Spleen (tissue), 7 donors: ENCODE data around the gene PANK4.

Source experiments
- CTCF ChIP-seq, 11 experiments: fragments of 200-600 bp in 7 of 11; fragments of 450-650 bp in 4 of 11; sonication (generic) in 4 of 11; IDR thresholded peaks in 8 of 11; conservative IDR thresholded peaks in 3 of 11; 1 replicate in 7 of 11; 2 replicates in 4 of 11; pipeline versions ENCODE4 v1.4.0 to v1.8.0; 2016 to 2021; ENCODE audit warnings: antibody characterized with exemption in 11 of 11, inconsistent platforms in 4 of 11, mild to moderate bottlenecking in 1 of 11
- POLR2A ChIP-seq, 3 donors: fragments of 450-650 bp; IDR thresholded peaks; one replicate each; pipeline ENCODE4 v1.5.1; 2017; ENCODE audit warnings: antibody characterized with exemption in 3 of 3, mild to moderate bottlenecking in 1 of 3
- donor health status: DM: no; HTN: no; CAD: no; lungs with moderate emphysema.
- donor health status: DM: no; HTN: no; CAD: no.
- donor health status: DM: no; HTN: no; CAD: no.

- TF ChIP-seq CTCF (IDR thresholded peaks at IDR 0.05 in 8 of 11, conservative IDR thresholded peaks at IDR 0.05 in 3 of 11) (no peak), POLR2A (IDR thresholded peaks at IDR 0.05) (no peak)
Observed at GRCh38 chr1:2557482-2558400, 31.3 kb upstream of the PANK4 start.
